CD4-positive, alpha-beta T cell treated with Interleukin-17A for 1 hour (primary cell): ENCODE data around the gene CDR2.
"Not testable (repeated sequence)": the region's sequence is repeated elsewhere in the genome, so short reads cannot be mapped to it uniquely, and the experiment has no call there.

ENCODE experiments used
- DNase-seq: peaks from one replicate; pipeline ENCODE4 v3.0.0-alpha.2; 2020

CDR2 gene

GRCh38 chr16:22351017-22351416, 23.4 kb downstream of the CDR2 start:
- DNase-seq = not testable (repeated sequence)

GRCh38 chr16:22348291-22348690, 26.1 kb downstream of the CDR2 start:
- DNase-seq = no peak

GRCh38 chr16:22347100-22347820, 27.2 kb downstream of the CDR2 start:
- no peak for DNase-seq

GRCh38 chr16:22346483-22346882, 27.9 kb downstream of the CDR2 start:
- no peak for DNase-seq

- no peak for DNase-seq
Observed at GRCh38 chr16:22342082-22342481, 32.3 kb downstream of the CDR2 start.

- DNase-seq = no peak
Observed at GRCh38 chr16:22340945-22341344, 33.5 kb downstream of the CDR2 start.

GRCh38 chr16:22337849-22338635, 36.4 kb downstream of the CDR2 start:
- DNase-seq = no peak

GRCh38 chr16:22337045-22337444, 37.4 kb downstream of the CDR2 start:
- no peak for DNase-seq

- DNase-seq = no peak
Observed at GRCh38 chr16:22336581-22336980, 37.8 kb downstream of the CDR2 start.

GRCh38 chr16:22335668-22336246, 38.7 kb downstream of the CDR2 start:
- DNase-seq = no peak

- DNase-seq = no peak
Observed at GRCh38 chr16:22333457-22333994, 40.9 kb downstream of the CDR2 start.

GRCh38 chr16:22330326-22330725, 44.1 kb downstream of the CDR2 start:
- DNase-seq = no peak

GRCh38 chr16:22329199-22329695, 45.2 kb downstream of the CDR2 start:
- DNase-seq = no peak

GRCh38 chr16:22328081-22328725, 46.2 kb downstream of the CDR2 start:
- DNase-seq = no peak

- DNase-seq = no peak
Observed at GRCh38 chr16:22327446-22327775, 47.0 kb downstream of the CDR2 start.

- DNase-seq = no peak
Observed at GRCh38 chr16:22326771-22327445, 47.5 kb downstream of the CDR2 start.

GRCh38 chr16:22326369-22326652, 48.1 kb downstream of the CDR2 start:
- DNase-seq = no peak

- no peak for DNase-seq
Observed at GRCh38 chr16:22325598-22326368, 48.6 kb downstream of the CDR2 start.

- DNase-seq = no peak
Observed at GRCh38 chr16:22324787-22325597, 49.4 kb downstream of the CDR2 start.

- no peak for DNase-seq
Observed at GRCh38 chr16:22323959-22324786, 50.2 kb downstream of the CDR2 start.
